ENCODE data around the gene UNC93B1.
"Not testable (repeated sequence)": the region's sequence is repeated elsewhere in the genome, so short reads cannot be mapped to it uniquely, and the experiment has no call there.

UNC93B1 gene

DNA sequence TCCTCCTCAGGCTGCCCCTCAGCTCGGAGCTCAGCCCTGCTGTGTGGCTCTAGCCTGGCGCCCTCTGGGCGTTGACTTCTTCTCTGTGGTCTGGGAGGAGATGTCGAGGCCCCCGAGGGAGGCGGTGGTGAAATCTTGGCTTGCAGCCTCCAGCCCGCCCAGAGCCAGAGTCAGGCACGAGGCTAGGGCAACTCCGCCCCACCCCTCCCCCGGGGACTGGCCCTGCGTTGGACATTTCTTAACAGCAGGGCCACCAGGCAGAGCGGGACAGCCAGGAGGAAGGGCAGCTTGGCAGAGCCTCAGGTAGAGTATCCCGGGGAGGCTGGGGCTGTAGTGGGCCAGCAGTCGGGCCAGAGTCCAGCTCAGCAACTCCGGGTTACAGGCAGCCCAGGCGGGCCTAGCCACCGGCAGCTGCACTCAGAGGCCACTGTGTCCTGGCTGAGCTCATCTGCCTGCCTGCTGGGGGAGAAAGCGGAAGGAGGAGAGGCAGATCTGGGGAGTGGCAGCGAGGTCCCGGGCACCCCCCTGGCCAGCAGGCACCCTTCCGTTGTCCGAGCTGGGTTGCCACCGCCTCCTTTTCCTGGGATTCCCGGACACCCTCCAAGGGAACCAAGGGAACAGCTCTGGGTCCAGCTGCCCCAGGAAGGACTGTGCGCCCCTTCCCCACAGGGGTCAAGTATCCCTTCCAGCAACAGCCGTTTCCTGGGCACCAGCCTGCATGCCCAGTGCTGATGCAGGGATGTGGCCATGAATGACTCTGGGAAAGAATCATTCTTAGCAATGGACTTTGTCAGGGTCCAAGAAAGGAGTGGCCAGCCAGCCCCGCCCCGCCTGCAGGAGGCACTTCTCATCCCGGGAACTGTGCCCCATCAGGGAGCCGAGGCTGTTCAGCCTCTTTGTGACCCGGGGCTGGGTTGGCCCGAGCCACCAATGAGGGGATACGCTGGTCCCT lies 6.5 kb upstream of the UNC93B1 start, which contains the start of gene ALDH3B1:
Gene ALDH3B1, plus strand, starts transcription at position 238 of the 952 bp plus-strand sequence. CDS start 4,971 bp downstream, outside the sequence.
- DNase-seq (ENCODE audit: low spot score): peak; percentile 87
- FAIRE-seq: peak; percentile 90

DNA sequence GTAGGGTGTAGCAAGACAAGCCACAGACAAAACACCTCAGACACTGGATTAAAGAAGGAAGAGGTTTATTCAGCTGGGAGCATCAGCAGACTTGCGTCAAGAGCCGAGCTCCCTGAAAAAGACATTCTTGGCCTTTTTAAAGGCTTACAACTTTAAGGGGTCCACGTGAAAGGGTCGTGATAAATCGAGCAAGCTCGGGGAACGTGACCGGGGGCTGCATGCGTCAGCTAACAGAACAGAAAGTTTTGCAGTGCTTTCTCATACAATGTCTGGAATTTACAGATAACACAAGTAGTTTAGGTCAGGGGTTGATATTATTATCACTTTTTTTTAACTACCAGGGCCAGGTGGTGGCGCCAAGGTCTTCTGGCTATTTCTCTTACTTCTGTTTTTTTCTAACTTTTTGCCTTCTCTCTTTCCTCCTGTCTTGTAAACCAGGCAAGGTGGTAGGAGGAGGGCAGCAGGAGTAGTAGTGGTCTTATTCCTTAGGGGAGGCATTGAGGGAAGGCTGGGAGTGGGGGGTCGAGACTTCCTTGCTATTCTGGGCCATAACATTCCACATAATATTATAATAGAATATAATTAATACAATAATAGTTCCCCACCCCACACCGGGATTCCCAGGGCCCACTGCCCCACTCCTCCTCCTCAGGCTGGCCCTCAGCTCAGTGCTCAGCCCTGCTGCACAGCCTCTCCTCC lies 5.6 kb upstream of the UNC93B1 start:
- DNase-seq (ENCODE audit: low spot score) (no peak), FAIRE-seq (no peak)

DNA sequence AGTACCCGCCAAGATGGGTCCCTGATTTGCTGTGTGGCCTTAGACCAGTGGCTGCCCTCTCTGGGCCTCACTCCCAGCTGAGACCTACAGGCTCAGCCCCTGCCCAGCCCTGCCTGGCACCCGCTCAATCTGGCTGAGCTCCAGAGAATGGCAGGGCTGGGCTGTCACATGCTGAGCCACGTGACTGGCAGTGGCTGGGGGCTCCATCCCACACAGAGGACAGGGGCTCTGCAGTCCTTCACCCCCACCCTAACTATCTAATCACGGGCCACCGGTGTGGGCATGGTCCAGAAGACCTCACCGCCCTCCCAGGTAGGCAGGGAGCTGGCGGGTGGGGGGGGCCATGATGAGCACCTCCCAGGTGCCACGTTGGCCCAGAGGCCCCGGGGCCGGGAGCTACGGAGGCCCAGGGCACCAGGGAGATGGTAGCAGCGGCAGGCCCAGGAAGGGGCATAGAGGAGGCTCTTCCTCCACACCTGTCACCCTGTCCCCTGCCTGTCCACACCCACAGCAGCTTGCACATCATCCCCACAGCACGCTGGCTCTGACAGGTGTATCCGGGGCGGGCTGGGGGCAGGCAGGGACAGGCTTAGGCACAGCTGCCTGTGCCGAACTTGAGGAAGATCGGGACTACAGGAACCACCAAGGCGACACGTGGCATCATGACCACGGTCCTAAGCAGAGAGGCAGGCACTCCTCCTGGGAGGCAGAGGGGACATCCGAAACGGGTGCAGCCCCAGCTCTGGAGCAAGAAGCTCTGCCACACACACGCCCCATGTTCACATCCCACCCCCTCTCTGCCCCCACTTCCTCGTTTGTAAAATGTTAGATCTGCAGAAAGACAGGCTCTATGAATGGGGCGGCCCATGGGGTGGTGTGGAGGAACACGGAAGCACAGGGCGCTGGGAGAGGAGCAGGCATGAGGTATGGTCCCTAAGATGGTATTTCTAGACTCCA lies 4.8 kb upstream of the UNC93B1 start:
- DNase-seq (ENCODE audit: low spot score): peak; percentile 53
- peak; percentile 62 for FAIRE-seq

DNA sequence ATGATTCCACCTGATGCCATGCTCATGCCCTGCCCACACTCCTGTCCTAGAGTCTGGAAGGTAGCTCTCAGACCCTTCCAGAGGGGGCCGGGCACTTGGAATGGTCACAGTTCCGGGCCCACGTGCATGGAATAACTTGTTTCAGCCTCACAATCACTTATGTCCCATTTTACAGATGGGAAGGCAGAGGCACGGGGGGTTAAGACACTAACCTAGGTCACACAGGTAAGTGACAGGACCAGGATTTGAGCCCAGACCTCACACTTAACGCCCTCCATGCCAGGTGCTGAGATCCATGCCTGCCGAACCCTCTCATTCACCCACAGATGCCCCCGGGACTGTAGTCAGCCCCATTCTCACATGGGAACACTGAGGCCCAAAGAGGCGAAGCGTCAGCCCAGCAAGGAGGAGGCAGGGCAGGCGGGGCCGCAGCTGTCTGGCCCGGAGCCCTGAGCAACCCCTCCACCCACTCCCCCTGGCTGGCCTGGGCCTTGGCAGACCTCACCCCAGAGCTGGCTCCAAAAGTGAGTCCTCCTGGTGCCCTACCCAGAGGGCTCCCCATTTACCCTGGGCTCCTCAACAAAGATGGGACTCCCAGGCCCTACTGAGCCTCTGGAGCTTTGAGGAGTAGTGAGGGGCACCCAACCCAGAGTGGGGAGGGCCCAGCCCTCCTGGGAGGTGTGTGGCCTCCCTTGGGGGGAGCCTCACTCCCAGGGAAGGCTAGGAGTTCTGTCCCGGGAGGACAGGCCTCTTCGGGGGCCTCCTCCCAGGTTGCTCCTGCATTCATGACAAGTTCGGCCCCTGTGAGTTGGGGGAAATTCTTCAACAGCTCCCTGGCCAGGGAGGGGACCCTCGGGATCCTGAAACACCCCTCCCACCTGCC lies 3.8 kb upstream of the UNC93B1 start:
- DNase-seq (ENCODE audit: low spot score): no peak
- FAIRE-seq: peak; percentile 32

DNA sequence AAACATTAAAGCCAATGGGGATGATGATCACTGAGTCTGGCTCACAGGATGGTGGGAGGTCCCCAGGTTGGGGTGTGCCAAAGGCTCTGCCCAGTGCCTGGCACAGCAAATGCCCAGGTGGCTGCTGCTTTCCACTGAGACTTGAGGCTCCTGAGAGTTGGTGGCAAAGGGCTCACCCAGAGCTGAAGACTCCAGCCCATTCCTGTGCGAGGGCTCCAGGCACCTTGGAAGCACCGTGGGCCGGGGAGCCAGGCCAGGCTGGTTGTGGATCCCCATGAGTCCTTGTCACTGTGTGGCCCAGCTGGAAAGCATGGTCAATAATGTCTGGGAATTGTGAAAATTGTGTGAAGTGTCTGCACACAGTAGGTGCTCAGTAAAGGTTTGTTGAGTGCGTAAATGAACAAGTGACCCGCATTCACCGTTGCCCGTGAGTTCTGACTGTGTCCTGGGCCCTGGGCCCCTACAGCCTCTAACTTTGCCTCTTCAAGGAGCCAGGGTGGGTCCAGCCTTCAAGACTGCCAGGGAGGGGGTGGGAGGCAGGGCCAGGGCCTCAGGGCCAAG lies 2.8 kb upstream of the UNC93B1 start:
- DNase-seq (ENCODE audit: low spot score): no peak
- no peak for FAIRE-seq

DNA sequence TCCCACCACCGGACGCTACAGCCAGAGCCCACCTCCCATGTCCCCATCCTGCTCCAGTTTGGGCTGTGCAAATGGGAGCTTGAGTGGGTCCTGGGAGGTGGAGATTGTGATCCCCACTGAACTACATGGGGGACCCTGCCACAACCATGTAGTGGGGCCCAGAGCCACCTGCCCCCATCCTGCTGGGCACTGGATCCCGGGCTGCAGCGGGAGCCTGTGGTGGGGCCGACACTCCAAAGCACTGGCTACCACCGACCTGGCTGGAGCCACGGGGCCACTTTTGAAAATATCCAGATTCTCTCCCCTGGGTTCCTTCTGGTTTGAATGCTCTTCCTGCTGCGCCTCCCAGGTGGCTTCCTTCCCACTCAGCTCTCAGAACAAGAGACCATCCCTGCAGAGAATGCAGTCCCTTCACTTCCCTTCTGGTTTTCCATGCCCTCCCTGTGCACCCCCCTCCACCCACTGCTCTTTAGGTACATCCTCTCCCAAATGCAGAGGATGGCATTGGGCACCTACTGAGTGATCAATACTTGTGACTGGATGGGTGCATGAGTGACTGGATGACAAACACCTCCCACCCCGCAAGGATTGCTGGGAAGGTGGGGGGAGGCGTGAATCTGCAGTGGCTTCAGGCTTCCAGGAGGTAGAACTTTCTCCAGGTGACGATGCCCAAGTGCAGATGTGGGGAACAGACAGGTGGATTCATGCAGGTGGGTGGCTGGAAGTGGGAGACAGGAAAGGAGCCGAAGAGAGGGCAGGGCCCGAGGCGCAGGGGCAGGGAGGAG lies 846 bp upstream of the UNC93B1 start:
- no peak for DNase-seq (ENCODE audit: low spot score)
- FAIRE-seq: no peak

DNA sequence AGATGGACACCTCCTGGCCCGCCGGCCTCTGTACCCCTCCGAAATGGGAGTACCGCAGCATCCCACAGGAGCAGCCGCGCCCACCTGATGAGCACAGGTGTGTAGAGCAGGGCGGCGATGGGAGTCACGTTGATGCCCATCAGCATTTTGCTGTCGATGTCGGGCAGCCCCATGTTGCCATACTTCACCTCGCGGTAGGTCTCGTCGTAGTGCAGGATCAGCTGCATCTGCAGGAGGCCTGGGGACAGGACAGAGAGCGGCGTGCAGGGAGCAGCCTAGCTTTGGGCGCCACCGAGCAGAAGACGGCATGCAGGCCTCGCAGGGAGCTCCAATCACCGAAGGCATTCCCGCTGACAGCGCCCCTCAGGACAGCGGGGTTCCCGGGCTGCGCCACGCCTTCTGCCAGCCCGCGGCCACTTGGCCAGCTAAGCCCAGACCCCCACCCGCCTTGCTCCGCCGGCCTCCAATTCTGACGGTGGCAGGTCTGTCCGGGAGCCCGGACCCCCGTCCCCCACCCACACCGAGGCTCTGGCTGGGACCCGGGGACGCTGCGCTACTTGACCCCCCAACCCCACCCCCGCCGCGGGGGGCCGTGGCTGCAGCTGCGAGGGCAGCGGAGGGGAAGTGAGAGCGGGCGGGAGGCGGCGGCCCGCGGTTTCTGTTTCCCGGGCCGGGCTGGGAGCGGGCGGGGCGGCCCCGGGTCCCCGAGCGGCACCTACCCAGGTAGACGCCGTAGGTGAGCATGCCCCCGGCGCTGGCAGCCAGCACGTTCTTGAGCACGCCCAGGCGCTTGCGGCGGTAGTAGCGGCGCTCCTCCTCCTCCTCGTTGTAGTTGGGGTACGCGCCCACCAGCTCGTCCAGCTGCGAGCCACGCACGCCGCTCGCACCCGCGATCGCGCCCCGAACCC lies 705 bp downstream of the UNC93B1 start:
- DNase-seq (ENCODE audit: low spot score) (no peak), FAIRE-seq (peak; percentile 66)

DNA sequence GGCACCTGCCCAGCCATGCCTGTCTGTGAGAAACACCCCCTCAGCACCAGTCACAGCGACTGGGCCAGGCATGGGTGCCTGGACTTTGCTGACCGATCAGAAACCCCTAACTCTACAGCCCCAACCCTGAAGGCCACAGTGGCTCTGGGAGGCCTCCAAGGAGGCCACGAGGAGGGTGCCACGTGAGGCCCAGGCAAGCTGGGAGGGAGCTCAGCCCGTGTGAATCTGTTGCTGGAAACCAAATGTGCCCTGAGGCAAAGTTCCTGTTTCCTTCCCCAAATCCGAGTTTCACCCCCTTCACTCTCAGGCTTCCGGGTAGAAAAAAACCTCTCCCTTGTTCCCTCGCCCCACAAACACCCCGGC lies 1.3 kb downstream of the UNC93B1 start:
- no peak for DNase-seq (ENCODE audit: low spot score)
- no peak for FAIRE-seq

DNA sequence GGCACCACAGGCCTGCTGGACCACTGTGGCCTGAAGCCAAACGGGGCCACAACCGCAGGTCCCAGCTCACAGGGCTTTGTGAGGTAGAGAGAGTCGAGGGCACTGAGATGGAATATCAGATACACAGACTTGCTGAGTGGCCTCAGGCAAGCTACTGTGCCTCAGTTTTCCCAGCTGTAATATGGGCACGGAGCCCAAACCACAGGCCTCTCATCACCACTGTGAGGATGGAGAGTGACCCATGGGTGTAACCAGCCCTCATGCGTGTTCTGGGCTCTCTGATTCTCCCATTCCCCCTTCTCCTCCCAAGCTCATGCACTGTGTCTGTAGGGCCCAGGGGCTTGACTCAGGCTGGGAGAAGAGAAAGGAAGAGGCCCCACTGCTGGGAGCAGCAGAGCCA lies 4.2 kb downstream of the UNC93B1 start:
- DNase-seq (ENCODE audit: low spot score) (no peak), FAIRE-seq (no peak)

DNA sequence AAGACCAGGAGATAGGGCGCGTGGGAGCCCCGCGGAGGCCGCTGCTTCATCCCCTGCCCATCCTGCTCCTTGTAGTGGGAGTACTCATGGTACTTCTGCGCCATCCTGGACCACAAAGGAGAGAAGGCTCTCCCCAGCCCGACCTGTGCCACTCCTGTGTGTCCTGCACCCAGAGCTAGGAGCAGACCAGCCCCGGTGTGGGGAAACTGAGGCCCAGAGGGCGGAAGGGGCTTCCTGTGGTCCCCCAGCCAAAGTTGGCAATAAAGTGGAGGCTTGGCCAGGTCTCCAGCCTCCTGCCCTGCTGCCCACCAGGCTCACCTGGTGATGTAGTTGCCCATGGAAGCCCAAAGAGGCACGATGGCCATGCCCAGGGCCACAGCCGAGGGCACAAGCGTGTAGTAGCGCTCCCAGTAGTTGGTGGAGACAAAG lies 4.7 kb downstream of the UNC93B1 start:
- no peak for FAIRE-seq
- DNase-seq (ENCODE audit: low spot score): no peak

DNA sequence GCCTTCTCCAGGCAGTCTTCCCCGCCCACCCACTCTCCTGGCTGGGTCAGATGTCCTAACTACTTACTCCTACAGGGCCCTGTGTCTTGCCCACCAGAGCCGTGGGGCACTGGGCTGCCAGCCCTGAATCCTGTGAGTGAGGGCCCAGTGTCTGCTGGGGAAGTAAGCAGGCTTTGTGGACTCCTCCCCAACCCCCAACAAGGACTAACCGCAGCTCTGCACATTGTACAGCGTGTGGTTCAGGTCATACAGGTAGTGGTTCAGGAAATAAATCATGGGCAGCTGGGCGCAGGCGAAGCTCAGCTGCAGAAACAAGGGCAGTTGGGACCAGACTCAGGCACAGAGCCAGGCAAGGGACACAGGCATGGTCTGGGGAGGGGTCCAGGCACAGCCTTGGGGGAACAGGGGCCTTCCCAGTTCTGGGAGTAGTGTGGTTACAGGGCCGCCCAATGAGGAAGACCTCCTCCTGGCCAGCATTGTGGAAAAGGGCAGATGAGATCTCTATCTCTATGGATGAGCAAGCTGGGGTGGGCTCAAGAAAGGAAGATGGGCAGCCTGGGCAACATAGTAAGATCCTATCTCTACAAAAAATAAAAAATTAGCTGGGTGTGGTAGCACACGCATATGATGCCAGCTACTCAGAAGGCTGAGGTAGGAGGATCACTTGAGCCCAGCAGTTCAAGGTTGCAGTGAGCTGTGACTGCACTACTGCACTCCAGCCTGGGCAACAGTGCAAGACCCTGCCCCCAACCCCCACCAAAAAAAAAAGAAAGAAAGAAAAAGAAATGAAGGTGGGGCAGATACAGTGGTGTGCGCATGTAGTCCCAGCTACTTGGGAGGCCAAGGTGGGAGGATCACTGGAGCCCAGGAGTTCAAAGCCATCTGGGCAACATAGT lies 5.5 kb downstream of the UNC93B1 start:
- FAIRE-seq (no peak), DNase-seq (ENCODE audit: low spot score) (no peak)

DNA sequence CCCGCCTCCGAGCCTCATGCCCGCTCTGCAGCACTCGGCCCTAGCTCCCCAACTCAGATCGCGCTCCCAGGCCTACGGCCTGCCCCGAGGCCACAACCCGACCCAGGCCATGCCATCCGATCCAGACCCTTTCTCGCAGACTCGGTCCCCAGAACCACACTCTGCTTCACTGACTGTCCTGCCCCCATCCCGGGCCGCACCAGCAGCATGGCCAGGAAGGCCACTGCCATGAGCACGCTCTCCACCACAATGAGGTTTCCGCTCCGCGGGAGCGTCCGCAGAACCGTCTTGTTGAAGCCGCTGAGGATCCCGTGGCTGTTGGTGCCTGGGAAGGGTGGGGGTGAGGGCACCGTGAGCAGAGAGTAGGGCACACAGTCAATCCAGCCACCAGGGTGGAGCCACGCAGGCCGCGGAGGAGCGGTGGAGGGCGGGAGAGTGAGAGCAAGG lies 6.4 kb downstream of the UNC93B1 start:
- no peak for FAIRE-seq
- no peak for DNase-seq (ENCODE audit: low spot score)

DNA sequence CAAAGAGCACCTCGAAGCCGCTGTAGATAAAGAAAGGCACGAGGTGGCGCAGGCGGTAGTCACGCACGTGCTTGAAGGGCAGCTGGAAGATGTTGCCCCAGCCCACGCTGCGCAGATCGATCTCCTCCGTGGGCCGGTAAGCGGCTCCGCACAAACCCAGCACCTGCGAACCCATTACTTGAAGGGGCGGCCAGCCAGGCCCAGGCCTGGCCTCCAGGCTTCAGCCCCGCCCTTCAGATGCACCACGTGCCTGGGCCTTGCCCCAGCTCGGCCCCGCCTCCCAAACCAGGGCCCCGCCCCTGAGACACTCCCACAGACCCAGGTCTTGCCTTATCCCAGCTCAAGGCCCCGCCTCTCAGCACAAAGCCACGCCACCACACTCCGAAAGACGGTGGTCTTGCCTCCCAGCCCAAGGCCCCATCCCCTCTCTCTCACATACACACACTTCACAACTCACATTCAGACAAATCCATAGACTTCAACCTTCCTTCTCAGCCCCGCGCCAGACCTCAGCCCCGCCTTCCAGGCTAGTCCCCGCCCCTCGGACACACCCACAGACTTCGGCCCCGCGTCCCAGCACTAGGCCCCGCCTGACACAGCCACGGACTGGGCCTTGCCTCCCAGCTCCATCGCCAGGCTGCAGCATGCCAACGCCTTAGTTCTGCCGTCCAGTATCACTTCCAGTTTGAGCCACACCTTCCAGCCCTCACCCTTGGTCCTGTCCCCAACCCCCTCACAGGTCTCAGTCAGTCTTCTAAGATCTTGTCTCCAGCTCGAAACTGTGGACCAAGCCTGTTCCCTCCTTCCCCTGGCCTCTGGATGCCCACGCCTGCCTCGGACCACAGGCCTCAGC lies 7.0 kb downstream of the UNC93B1 start:
- DNase-seq (ENCODE audit: low spot score) (no peak), FAIRE-seq (no peak)

DNA sequence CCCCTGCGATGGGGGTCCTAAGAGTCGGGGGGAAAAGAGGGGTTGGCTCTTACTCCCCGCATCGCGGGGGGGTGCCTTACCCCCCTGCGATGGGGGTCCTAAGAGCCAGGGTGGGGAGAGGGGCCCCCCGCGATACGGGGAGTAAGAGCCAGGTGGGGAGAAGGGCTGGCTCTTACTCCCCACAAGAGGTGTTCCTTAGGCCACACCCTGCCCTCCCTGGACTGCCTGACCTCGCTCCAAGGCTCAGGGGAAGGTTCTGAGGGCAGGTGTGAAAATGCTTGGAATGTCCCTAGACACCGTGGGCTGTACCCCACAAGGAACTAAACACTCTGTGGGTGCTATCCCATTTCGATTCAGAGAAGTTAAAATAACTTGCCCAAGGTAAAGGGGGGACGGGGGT lies 7.8 kb downstream of the UNC93B1 start:
- FAIRE-seq (no peak), DNase-seq (ENCODE audit: low spot score) (no peak)

DNA sequence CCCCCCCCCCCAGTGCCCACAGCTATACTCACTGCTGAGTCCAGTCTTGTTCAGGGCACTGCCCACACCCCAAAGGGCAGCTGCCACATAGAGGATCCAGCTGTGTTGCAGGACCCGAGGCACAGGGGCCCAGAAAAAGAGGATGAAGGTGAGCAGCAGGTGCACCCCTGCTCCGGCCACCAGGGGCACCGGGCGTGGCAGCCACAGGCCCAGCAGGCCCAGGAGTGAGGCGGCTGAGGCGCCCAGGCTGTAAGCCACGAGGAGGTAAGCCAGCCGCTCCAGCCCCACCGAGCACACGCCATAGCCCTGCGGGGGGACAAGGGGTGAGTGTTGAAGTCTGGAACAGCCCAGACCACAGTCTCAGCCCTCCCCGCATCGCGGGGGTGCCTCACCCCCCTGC lies 8.3 kb downstream of the UNC93B1 start:
- FAIRE-seq; DNase-seq (ENCODE audit: low spot score): not testable (repeated sequence)

DNA sequence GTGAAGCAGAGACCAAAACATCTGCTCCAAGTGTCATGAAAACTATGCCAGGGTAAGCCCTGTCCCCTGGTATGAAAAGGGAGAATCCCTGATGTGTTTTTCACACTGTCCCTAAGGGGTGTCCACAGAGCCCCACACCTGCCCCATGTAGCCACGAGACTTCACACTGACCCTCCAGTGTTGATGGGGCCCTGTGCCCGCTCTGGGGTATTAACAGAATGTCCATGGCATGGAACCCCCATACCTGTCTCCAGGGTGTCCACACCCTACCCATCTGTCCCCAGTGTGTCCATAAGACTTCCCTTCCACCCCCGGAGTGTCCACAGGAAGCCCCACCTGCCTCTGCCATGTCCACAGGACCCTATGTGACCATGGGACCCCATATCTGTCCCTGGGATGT lies 8.8 kb downstream of the UNC93B1 start:
- FAIRE-seq: not testable (repeated sequence)

More for the DNA sequence above, 8.8 kb downstream of the UNC93B1 start:
- DNase-seq (ENCODE audit: low spot score): not testable (repeated sequence)
